ENCODE results near the gene TROAP.
"Not testable (repeated sequence)": the region's sequence is repeated elsewhere in the genome, so short reads cannot be mapped to it uniquely, and the experiment has no call there.

TROAP gene, protein sequence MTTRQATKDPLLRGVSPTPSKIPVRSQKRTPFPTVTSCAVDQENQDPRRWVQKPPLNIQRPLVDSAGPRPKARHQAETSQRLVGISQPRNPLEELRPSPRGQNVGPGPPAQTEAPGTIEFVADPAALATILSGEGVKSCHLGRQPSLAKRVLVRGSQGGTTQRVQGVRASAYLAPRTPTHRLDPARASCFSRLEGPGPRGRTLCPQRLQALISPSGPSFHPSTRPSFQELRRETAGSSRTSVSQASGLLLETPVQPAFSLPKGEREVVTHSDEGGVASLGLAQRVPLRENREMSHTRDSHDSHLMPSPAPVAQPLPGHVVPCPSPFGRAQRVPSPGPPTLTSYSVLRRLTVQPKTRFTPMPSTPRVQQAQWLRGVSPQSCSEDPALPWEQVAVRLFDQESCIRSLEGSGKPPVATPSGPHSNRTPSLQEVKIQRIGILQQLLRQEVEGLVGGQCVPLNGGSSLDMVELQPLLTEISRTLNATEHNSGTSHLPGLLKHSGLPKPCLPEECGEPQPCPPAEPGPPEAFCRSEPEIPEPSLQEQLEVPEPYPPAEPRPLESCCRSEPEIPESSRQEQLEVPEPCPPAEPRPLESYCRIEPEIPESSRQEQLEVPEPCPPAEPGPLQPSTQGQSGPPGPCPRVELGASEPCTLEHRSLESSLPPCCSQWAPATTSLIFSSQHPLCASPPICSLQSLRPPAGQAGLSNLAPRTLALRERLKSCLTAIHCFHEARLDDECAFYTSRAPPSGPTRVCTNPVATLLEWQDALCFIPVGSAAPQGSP

GRCh38 chr12:49322708-49323523 is at the start of gene TROAP:
TROAP (plus strand) TSS chr12:49323255; CDS start chr12:49323609, 354 bp downstream.
- peak; percentile 99 for DNase-seq (ENCODE audit: low read depth, low spot score)

DNA sequence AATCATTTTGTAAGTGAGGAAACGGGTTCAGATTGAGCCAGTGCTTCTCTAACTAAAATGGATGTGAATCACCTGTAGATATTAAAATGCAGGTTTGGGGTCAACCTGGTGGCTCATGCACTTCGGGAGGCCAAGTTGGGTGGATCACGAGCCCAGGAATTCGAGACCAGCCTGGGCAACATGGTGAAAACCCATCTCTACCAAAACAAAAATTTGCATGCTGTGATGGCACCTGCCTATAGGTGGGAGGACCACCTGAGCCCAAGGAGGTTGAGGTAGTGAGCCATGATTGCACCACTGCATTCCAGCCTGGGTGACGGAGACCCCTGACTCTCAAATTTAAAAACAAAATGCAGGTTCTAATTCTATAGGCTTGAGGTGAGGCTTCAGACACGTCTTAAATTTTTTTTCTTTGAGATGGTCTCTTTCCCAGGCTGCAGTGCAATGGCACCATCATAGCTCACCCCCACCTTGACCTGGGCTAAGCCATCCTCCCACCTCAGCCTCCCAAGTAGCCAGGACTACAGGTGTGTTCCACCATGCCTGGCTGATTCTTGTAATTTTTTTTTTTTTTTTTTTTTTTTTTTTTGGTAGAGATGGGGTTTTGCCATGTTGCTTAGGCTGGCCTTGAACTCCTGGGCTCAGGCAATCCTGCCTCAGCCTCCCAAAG is 49.2 kb upstream of the TROAP start:
- no peak for DNase-seq (ENCODE audit: low read depth, low spot score)

DNA sequence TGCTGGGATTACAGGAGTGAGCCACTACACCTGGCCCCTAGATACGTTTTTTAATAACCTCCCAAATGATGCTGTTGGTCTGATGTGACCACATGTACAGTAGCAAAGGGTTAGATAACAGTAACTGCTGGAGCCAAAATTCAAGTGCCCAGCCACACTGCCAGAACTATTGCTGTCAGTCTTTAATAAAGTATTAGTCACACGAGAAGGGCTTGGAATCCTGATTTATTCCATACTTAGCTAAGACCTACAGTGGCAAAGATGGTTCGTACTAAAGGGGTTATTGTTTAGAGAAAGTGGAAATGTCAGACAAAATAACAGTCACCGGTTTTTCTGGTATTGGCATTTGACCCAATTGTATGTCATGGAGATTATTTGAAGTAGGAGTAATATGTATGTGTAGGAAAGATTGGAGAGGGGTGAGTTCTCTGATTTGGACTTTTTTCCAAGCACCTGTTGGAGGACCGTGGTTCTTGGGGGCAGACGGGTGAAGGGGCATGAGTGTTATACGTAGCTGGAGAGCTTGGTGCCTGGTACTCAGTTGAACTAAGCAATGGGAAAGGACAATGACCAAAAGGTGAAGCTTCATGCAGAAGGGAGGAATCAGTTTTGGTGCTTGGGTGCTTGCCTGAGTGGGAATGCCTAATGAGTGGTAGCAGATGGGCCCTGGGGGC is 48.5 kb upstream of the TROAP start:
- DNase-seq (ENCODE audit: low read depth, low spot score), result no peak

- no peak for DNase-seq (ENCODE audit: low read depth, low spot score)
These were observed 46.5 kb upstream of the TROAP start for GRCh38 chr12:49276304-49277290.

GRCh38 chr12:49277466-49277865 is 45.6 kb upstream of the TROAP start:
- no peak for DNase-seq (ENCODE audit: low read depth, low spot score)

- peak; percentile 71 for DNase-seq (ENCODE audit: low read depth, low spot score)
These were observed 43.3 kb upstream of the TROAP start for GRCh38 chr12:49279706-49280159.

- DNase-seq (ENCODE audit: low read depth, low spot score), result not testable (repeated sequence)
These were observed 42.5 kb upstream of the TROAP start for GRCh38 chr12:49280545-49280944.

GRCh38 chr12:49282302-49282701 is 40.8 kb upstream of the TROAP start:
- no peak for DNase-seq (ENCODE audit: low read depth, low spot score)

- not testable (repeated sequence) for DNase-seq (ENCODE audit: low read depth, low spot score)
These were observed 40.2 kb upstream of the TROAP start for GRCh38 chr12:49282740-49283375.

DNA sequence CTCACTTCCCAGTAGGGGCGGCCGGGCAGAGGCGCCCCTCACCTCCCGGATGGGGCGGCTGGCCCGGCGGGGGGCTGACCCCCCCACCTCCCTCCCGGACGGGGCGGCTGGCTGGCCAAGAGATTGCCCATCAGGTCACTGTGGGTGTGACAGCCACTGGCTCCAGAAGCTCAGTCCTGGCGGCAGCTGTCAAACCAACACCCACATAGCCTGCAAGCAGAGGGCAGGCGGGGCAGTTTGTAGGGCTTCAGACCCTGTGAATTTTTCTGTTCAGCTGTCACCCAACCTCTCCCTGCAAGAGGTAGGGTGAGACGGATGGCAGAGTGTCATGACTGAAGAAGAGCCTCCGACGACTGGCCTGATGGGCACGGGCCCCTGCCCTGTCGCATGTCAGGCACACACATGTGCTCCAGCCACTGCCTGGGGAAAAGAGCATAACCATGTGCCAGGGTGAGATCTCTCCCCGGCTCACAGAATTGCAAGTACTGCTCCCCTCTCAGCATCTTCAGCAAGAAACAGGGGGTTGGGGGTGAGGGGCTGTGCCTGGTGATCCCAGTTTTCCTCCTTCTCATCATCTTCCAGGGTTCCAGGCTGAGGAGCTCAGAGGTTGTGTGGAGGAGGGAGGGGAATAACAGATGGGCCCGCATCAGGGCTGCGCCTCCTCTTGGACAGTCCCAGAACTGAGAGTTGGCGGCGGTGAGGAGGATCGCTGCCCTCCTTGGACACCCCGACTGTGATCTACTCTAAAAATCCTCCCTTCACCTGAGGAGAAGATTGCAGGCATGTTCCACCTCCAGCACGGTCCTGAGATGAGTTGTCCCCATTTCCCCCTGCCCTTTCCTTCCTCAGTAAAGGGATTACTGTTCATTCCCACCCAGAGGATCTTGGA is 39.3 kb upstream of the TROAP start:
- DNase-seq (ENCODE audit: low read depth, low spot score), result no peak

GRCh38 chr12:49284672-49285071 is 38.4 kb upstream of the TROAP start:
- no peak for DNase-seq (ENCODE audit: low read depth, low spot score)

- no peak for DNase-seq (ENCODE audit: low read depth, low spot score)
These were observed 35.2 kb upstream of the TROAP start for GRCh38 chr12:49287876-49288275.

- peak; percentile 63 for DNase-seq (ENCODE audit: low read depth, low spot score)
These were observed 34.6 kb upstream of the TROAP start for GRCh38 chr12:49288412-49288853.

GRCh38 chr12:49288922-49289555 is 34.0 kb upstream of the TROAP start:
- DNase-seq (ENCODE audit: low read depth, low spot score), result no peak

DNA sequence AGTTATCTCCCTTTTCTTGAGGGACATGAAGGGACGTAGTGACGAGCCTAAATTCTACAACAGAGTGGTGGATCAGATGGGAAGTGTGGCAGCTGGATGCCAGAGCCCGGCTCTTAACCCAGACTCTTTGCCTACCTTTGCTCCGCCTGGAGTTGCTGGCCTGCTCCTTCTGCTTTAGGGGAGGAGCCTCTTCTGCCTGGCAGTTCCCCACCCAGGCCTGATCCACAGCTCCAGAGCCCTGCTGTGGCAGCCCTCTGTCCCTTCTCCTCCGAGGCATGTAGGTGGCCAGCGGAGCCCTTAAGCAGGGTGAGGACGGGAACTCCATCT is 30.4 kb upstream of the TROAP start:
- DNase-seq (ENCODE audit: low read depth, low spot score), result no peak

DNA sequence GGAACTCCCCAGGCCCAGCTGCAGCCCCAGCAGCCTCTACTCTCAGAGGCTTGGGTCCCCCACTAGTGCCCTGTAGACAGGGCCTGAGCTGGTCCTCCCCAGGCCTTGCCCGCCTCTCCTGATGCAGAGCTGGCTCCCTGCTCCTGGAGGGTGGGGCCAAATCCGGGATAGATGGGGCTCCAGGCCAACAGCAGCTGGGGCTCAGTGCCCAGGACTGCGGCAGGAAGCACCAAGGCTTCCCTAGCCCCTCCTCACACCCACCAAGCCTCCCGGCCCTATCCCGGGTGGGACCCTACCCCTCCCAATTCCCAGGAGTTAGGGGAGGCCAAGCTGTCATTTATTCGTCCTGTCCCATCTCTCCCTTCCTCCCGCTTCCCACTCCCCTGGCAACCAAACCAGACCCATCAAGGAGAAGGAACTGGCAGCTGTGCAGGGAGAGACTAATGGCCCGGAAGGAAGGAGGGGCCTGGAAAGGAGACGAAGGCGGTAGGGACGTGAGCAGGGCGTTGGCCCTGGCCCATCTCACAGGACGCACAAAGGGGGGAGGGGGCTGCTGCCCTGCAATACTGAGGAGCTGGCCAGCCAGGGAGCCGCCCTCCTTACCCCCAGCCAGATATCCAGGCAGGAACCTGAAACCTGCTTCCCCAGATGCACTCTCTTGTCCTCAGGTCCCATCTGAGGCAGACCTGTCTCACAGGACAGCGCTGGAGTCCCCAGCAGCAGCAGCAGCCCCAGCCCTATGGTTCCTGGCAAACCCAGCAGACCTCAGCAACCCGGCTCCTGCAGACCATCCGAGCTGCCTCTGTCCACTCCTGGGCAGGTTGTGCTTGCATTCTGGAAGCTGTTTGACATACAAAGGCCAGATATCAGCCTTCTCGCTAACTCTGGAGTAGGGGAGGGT is 29.7 kb upstream of the TROAP start:
- peak; percentile 76 for DNase-seq (ENCODE audit: low read depth, low spot score)

Measured in ELF-1 (cell line).